Fibroblast of skin of left biceps (primary cell): Measurements from ENCODE around the gene FAM90A26.
A peak's percentile ranks its signal among the peaks of the same experiment; 100 is the strongest.
"Not testable (repeated sequence)": the region's sequence is repeated elsewhere in the genome, so short reads cannot be mapped to it uniquely, and the experiment has no call there.

Experiments
- DNase-seq, 2 experiments: peaks; one replicate each; pipeline ENCODE4 v3.0.0-alpha.2; 2013; ENCODE audit warnings: low read depth in 2 of 2

Gene FAM90A26, protein sequence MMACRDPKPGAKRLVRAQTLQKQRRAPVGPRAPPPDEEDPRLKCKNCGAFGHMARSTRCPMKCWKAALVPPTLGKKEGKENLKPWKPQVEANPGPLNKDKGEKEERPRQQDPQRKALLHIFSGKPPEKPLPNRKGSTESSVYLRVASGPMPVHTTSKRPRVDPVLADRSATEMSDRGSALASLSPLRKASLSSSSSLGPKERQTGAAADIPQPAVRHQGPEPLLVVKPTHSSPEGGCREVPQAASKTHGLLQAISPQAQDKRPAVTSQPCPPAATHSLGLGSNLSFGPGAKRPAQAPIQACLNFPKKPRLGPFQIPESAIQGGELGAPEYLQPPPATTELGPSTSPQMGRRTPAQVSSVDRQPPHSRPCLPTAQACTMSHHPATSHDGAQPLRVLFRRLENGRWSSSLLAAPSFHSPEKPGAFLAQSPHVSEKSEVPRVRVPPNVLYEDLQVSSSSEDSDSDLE

DNA sequence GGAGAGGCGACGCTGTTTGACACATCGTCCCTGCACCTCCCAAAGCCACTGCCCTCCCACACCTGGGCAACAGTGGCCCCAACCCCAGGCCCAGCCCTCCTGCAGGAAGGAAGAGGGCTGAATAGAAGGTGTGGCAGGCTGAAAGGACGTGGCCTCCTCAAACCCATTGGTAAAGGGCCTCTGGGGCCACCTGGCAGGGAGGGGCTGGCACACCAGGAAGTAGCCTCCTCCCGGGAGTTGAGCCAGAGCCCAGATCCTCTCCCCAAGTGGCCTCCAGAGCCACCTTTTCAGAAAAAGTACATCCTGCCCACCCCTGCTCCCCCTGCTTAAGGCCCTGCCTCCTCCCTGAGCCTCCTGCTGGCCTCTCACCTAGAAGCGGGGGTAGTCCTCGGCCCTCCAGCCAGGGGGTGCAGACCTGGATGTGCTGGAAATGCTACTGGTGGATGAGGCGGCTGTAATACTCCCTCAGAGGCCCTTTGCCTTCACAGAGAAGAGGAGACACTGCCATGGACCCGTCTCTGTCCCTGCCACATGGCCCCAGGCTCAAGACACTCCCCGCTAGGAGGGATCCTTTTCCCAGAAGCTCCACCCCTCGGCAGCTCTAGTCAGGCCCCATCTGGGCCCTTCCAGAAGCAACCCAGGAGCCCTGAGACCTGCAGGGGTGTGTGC, at the start of gene FAM90A26:
FAM90A26 (plus strand) TSS at position 619 of the 669 bp plus-strand sequence. CDS start 2,764 bp downstream, outside the sequence.
- not testable (repeated sequence) for DNase-seq

DNA sequence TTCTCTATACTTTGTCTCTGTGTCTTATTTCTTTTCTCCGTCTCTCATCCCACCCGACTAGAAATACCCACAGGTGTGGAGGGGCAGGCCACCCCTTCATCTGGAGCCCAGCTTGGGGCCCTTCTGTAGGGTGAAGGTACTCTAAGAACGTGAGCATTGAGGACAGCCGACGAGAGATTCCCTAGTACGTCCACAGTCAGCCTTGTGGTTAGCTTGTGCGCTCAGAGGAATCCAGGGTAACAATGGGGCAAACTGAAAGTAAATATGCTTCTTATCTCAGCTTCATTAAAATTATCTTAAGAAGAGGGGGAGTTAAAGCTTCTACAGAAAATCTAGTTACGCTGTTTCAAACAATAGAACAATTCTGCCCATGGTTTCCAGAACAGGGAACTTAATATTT, 47.5 kb upstream of the FAM90A26 start:
- DNase-seq: not testable (repeated sequence)

DNA sequence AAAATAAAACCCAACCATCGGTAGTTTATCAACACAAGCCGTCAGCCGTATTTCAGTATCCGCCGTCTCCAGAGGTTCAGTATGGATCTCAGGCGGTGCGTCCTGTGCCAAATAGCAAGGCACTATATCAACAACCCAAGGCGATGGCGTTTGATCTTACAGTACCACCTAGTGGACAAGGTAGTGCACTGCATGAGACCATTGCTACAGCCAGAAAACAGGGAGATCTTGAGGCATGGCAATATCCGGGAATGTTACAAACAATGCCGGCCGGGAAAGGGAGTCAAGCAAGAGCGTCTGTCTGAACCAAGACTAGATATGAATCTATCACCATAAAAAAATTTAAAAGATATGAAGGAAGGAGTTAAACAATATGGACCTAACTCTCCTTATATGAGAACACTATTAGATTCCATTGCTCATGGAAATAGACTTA, 46.6 kb upstream of the FAM90A26 start:
- DNase-seq: peak; percentile 21 to 26

DNA sequence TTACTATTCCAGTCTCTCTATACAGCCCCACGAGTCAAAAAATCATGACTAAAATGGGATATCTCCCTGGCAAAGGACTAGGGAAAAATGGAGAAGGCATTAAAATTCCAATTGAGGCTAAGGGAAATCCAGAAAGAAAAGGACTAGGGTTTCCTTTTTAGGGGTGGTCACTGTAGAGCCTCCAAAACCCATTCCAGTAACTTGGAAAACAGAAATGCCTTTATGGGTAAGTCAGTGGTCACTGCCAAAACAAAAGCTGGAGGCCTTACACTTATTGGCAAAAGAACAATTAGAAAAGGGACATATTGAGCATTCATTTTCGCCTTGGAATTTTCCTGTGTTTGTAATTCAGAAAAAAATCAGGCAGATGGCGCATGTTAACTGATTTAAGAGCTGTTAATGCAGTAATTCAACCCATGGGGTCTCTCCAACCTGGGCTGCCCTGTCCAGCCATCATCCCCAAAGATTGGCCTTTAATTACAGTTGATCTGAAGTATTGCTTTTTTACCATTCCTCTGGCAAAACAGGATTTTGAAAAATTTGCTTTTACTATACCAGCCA, 44.5 kb upstream of the FAM90A26 start:
- not testable (repeated sequence) for DNase-seq

DNA sequence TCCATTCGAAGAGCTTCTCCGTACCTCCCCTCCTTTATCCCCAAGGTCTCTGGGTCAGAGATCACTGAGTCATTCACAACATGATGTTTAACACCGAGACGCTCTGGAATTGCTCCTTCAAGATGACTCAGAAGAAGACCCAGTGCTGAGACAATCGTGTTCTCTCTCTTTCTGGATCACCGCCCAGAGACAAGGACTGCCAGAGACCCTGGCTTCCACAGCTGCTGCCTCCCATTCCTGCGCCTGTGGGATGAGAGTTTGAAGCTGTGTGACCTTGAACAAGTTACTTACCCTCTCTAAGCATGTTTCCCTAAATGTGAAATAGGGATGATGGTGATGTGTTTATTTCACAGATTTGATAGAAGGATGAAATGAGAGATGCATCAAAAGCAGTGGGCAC, 38.8 kb upstream of the FAM90A26 start:
- peak in 1 of 2 experiments; percentile 43 for DNase-seq

DNA sequence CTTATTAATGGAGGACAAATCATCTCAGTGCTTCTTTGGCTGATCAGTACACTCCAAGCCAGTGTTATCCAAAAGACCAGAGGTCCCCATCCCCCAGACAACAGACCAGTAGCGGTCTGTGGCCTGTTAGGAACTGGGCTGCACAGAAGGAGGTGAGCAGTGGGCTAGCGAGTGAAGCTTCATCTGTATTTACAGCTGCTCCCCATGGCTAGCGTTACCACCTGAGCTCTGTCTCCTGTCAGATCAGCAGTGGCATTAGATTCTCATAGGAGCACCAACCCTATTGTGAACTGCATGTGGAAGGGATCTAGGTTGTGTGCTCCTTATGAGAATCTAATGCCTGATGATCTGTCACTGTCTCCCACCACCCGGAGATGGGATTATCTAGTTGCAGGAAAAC, 37.4 kb upstream of the FAM90A26 start:
- DNase-seq: not testable (repeated sequence)

DNA sequence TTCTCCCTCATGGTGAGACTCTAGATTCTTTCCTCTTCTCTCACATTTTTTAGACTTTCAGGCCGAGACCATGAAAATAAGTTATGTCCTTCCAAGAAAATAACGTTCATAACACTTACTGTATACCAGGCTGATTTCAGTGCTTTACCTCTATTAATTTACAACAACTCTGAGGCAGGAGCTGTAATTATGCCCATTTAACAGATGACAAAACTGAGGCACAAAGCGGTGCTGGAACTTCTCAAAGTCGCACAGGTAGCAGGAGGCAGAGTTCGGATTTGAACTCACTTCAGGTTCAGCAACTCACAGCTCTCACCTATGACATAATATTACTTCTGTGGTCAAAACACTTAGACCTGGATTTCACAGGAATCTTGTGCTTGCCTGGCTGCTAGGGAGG, 36.2 kb upstream of the FAM90A26 start:
- not testable (repeated sequence) for DNase-seq

DNA sequence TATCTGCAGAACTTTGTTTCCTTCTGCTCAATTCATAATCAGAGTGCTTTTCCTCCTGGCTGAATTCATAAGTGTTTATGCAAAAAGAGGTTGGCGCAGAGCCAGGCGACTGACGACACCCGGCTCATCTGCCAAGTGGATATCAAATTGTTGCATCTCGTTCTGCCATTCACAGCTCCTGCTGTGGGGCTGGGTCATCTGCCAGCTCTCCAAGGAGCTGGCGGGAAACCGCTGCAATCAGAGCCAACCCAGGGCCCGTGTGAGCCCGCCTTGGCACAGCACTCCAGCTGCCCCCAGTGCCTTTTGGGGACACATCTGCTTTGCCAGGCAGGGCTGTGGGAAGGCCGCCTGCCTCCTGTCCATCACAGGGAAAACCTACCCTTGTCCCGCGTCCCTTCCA, 35.7 kb upstream of the FAM90A26 start:
- DNase-seq: not testable (repeated sequence)

DNA sequence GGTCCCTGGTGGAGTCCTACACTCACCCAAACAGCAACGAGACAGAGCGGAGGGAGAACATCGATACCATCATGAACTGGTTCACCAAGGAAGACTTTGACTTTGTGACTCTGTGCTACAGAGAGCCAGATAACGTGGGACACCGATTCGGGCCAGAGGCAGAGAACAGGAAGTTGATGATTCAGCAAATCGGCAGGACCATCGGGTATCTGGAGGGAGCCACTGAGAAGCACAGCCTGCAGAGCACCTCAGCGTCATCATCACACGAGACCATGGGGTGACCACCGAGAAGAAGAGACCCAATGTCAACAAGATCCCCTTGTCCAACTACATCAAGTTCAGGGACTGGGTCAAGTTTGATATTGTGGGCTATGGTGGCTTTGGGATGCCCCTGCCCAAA, 29.2 kb upstream of the FAM90A26 start:
- not testable (repeated sequence) for DNase-seq

DNA sequence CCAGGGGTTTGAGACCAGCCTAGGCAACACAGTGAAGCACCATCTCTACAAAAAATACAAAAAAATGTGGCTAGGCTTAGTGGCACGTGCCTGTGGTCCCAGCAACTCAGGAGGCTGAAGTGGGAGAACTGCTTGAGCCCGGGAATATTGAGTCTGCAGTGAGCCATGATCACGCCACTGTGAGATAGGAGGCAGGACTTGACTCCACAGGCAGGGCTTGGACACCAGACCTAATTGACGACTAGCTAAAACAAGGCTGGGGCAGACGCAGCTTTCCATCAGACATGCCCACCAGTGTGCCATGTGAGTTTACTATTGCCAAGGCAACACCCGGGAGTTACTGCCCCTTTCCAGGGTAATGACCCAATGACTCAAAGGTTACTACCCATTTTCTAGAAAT, 27.4 kb upstream of the FAM90A26 start:
- DNase-seq: not testable (repeated sequence)

DNA sequence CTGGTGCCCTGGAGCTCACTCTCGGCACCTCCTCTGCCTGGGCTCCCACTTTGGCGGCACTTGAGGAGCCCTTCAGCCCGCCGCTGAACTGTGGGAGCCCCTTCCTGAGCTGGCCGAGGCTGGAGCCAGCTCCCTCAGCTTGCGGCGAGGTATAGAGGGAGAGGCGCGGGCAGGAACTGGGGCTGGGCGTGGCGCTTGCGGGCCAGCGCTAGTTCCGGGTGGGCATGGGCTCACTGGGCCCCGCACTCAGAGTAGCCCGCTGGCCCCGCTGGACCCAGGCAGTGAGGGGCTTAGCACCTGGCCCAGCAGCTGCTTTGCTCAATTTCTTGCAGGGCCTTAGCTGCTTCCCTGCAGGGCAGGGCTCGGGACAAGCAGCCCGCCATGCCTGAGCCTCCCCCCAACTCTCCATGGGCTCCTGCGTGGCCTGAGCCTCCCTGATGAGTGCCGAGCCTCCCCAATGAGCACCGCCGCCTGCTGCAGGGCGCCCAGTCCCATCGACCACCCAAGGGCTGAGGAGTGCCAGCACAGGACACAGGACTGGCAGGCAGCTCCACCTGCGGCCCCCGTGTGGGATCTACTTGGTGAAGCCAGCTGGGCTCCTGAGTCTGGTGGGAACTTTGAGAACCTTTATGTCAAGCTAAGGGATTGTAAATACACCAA, 26.7 kb upstream of the FAM90A26 start:
- no peak for DNase-seq

DNA sequence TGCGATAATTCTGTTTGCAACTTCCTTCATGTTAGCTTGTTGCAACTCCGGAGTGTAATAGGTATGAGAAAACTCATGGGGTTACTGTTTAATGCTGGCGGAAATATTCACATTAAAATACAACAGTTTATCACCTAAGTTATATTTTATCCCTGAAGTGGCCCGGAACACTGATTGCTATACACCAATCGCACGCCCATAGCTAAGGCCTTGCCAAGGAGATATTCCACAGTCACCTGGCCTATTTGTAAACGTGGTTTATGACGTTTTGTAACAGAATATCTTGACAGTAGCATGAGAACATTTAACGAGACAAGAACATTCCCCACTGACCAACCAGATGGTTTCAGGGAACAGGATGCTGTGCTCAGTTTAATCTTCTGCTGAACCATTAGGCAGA, 23.2 kb upstream of the FAM90A26 start:
- no peak for DNase-seq

DNA sequence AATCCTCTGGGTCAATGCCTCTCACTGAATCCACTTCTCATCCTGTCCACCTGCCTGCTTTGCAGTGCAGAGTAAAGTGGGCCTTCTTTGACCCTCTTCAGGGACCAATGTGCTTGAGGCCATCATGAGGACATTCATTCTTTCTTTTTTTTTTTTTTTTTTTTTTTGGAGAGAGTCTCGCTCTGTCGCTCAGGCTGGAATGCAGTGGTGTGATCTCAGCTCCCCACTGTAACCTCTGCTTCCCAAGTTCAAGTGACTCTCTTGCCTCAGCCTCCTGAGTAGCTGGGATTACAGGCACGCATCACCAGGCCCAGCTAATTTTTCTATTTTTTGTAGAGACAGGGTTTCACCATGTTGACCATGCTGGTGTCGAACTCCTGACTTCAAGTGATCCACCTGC, 22.8 kb upstream of the FAM90A26 start:
- not testable (repeated sequence) for DNase-seq

DNA sequence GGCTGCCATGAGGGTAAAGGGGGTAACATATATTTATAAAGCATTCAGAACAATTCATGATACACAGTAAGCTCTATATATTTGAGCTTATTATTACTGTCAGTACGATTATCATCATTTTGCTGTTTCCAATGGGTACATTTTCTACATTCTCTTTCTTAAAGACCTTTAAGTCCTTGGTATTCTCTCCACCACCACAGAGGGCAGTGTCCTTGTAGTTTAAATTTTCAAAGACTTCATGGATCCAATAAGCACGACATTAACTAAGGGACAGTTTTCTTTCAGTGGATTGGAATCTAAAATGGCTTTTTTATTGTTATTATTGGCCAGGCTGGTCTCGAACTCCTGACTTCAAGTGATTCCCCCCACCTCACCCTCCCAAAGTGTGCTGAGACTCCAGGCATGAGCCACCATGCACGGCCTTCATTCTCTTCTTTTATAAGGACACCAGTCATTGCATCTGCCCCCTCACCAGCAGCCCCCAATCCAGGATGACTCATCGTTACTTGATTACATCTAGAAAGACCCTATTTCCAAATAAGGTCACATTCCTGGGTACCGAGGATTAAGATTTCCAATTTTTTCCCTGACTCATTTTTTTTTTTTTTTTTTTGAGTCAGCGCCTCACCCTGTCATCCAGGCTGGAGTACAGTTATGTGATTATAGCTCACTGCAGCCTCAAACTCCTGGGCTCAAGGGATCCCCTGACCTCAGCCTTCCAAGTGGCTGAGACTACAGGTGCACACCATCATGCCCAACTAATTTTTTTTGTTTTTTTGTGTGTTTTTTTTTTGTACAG, 21.4 kb upstream of the FAM90A26 start:
- not testable (repeated sequence) for DNase-seq

DNA sequence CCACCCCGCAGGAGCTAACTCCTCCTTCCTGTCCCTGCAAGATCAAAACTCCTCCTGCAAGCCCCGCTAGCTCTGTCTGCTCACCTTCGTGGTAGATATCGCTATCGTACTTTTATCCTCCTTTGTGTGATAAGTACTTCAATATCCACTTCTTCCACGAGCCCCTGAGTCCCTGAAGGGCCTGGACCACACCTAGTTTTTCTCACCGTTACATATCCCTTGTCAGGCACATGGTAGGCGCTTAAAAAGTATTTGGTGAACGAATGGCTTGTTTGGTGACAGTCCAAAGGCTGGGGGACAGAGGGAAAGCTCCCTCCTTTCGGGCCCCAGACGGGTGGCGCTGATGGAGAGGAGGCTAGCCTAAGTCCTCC, 18.4 kb upstream of the FAM90A26 start:
- DNase-seq: not testable (repeated sequence)

DNA sequence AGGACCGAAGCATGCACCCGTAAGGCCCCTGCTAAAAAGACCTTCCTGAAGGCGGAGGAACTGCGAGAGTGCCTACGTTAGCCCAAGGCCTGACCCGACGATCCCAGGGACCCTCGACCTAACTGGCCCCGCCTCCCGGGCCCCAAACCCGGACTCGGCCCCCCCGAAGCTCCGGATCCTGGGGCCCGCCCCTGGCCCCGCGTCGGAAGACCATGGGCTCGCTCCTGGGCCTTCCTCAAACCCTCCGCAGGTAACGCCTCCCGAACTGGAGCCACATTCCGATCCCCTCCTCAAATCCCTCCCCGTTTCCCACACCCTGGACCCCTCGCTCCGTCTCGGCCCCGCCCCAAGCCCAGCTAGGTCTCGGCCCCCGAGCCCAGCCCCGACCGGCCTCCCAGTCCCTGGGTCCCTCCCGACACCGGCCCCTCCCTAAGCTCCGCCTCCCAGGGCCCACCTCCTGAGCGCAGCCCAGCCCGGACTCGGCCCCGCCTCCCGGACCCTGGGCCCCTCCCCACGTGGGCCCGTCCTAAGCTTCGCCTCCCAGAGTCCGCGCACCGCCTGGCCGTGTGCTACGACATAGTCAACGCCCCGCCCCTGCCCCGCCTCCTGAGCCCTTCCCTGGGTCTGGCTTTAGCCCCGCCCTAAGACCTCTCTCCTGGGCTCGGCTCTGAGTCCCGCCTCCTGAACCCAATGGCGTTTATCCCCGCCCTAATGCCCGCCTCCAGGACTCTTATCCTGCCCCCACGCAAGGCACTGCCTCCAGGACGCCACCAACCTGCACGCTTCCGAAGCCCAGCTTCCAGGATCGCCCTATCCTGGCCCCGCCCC, 17.8 kb upstream of the FAM90A26 start:
- DNase-seq: peak; percentile 91 to 92

DNA sequence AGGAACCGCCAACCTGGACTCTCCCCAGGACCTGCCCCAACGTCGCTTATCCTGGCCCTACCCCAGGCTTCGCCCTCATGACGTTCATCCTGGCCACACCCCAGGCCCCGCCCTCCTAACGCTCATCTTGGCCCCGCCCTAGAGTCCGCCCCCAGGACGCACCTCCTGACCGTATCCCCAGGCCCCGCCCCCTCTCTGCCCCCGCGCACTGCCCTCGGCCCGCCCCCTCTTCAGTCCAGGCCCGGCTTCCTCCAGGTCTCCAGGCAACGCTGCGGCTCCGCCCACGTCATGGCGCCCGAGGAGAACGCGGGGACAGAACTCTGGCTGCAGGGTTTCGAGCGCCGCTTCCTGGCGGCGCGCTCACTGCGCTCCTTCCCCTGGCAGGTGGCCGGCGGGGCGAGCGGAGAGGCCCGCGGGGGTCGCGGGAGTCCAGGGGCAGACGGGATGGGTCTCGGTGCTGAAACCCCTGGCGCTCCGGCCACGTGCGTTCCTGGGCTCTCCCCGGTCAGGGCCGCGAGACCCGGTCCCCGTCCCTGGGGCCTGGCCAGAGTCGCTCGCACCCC, 17.1 kb upstream of the FAM90A26 start:
- peak; percentile 98 for DNase-seq

DNA sequence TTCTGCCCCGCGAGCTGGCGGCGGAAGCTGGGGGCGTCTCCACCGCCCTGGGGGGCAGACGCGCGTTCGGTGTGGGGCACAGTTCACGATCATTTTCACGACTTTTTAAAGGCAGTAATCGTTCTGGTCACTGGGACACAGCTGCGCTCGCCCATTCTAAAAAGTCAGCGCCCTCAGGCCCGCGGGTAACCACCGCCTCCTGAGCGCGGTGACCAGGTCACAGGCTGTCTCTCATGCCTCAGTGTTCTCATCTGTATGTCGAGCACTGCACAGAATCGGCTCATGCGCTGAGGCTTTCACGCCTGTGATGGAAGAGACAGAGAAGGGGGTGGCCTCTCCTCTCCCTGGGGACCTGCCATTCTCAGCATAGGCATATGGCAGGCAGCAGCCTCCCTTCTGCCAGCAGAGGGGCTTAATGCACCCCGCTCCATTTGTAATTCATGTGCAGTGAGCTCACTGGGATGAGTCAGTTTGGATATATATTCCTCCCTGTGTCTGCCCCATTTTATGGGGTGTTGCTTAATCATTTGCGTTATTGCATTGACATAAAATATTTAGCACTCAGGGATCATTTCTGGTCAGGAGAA, 16.5 kb upstream of the FAM90A26 start:
- peak; percentile 84 to 86 for DNase-seq

DNA sequence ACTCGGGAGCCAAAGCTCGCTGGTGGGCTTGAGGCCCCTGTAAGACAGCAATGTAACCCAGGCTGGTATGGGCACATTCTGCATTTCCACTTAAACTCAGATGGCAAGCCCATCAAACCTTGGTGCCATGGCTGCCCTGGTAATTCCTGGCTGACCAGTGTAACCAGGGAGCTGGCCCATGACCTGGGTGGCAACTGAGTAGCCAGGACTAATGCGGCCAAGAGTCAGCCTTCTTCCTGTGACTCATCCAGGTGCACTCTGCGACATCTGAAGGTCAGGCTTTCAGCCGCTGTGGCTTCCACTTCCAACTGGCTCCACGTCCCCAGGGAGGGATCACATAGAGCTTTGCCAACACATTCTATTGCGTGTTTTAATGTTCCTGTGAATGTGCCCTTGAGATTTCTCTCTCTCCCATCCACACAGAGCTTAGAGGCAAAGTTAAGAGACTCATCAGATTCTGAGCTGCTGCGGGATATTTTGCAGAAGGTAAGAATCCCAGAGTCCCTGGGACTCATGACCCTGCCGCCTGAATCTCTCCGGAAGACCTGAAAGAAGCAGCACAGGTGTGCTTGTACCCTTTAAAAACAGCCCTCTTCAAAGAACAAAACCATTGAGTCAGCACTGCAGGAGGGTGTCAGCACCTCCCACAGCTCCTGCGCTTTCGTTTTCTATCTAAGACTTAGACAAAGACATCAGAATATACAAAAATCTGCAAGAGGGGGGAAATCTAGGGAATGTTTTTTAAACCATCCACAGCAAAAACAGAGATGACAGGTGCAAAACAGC, 14.9 kb upstream of the FAM90A26 start:
- not testable (repeated sequence) for DNase-seq
